Prostate gland (tissue), 2 donors: ENCODE data around the gene ANAPC16. TPM values are rescaled to one million over a fixed set of nuclear protein-coding genes. Genes with fewer than 3 reads are reported as not detected.
"Not testable (repeated sequence)": the region's sequence is repeated elsewhere in the genome, so short reads cannot be mapped to it uniquely, and the experiment has no call there.

Experiments
- DNase-seq: peaks from one replicate; pipeline ENCODE4 v3.0.0-alpha.2; 2019; ENCODE audit warnings: low spot score
- H3K27ac ChIP-seq, 2 donors: fragments of 200-600 bp; sonication (generic); 2 replicates each; pipeline ENCODE4 v1.5.1; 2017 to 2019
- H3K27me3 ChIP-seq: fragments of 200-600 bp; sonication (generic); replicated peaks from 2 replicates; pipeline ENCODE4 v1.5.1; 2019; ENCODE audit not compliant: insufficient read depth
- H3K36me3 ChIP-seq, 2 donors: fragments of 200-600 bp; sonication (generic); 1 replicate in 1 of 2; 2 replicates in 1 of 2; pipeline versions ENCODE4 v1.5.1 to v1.8.1; 2017 to 2019
- H3K4me1 ChIP-seq: fragments of 200-600 bp; sonication (generic); replicated peaks from 2 replicates; pipeline ENCODE4 v1.5.1; 2019
- H3K4me3 ChIP-seq, 2 donors: fragments of 200-600 bp; sonication (generic); 2 replicates each; pipeline ENCODE4 v1.5.1; 2017 to 2019
- H3K9me3 ChIP-seq: fragments of 200-600 bp; sonication (generic); 2 replicates; pipeline ENCODE4 v1.5.1; 2017
- CTCF ChIP-seq, 4 experiments: fragments of 200-600 bp in 2 of 4; fragments of 450-650 bp in 2 of 4; sonication (generic) in 2 of 4; IDR thresholded peaks; 1 replicate in 3 of 4; 2 replicates in 1 of 4; pipeline ENCODE4 v1.5.1; 2016 to 2019; ENCODE audit warnings: antibody characterized with exemption in 4 of 4, mild to moderate bottlenecking in 2 of 4, moderate library complexity in 2 of 4
- POLR2A ChIP-seq: fragments of 450-650 bp; IDR thresholded peaks from one replicate; pipeline ENCODE4 v1.6.1; 2016; ENCODE audit warnings: antibody characterized with exemption, mild to moderate bottlenecking
- POLR2AphosphoS5 ChIP-seq: sonication (generic); formaldehyde crosslinking; IDR thresholded peaks from one replicate; pipeline ENCODE4 v1.6.1; 2017; ENCODE audit warnings: antibody characterized with exemption
- WGBS: methylation state at CpG from one replicate; pipeline ENCODE4 v1.1.5; 2018; 5-methylcytosine and 5-hydroxymethylcytosine counted together
- intact Hi-C: fragments of 100-400 bp; cut with DNase I; formaldehyde crosslinking; loops from one replicate; pipeline ENCODE4 v1.14.2; 2022
- total RNA-seq, 2 donors: library from RNA; depleted of rRNA; stranded (reverse); fragments of >200 nt; gene quantifications; one replicate each; pipeline ENCODE4 v1.1.0, GENCODE V29; 2016

Gene ANAPC16
- total RNA-seq, 2 donors from 2014 or later = 73.4 to 123 TPM

- intact Hi-C loops = loop anchor here (5.0 to 10.0 kb wide), 3 partner anchors 39 to 254 kb away; partner anchors contain the start of gene CHST3
- no peak for DNase-seq
- TF ChIP-seq POLR2AphosphoS5 (no peak), POLR2A (no peak), CTCF (IDR thresholded peaks at IDR 0.05) (no peak)
- 19% methylated on average over 2 of the region's 2 CpGs for WGBS
- Histone ChIP-seq H3K4me1 (no peaks in the 10 kb centered on the region), H3K4me3 (no peak overlapping the region), H3K36me3 (no peaks in the 10 kb centered on the region), H3K27ac (peak overlapping the region; percentile 61 to 76), H3K9me3 (no peaks in the 10 kb centered on the region), H3K27me3 (no peaks in the 10 kb centered on the region)
These were observed 2.9 kb downstream of the ANAPC16 start for GRCh38 chr10:72218726-72219125.

- H3K4me3 ChIP-seq = no peak overlapping the region
- intact Hi-C loops = loop anchor here (5.0 to 10.0 kb wide), 3 partner anchors 38 to 255 kb away; partner anchors contain the start of gene CHST3
- TF ChIP-seq POLR2AphosphoS5 (no peak), POLR2A (no peak), CTCF (IDR thresholded peaks at IDR 0.05) (no peak)
- no peaks in the 10 kb centered on the region for H3K27me3 ChIP-seq
- no peak for DNase-seq
- no peaks in the 10 kb centered on the region for H3K9me3 ChIP-seq
- H3K27ac ChIP-seq = peak overlapping the region; percentile 61 to 76
- H3K36me3 ChIP-seq = no peaks in the 10 kb centered on the region
- 52% methylated on average over 6 of the region's 6 CpGs for WGBS
- no peaks in the 10 kb centered on the region for H3K4me1 ChIP-seq
These were observed 3.5 kb downstream of the ANAPC16 start for GRCh38 chr10:72219235-72219814.

- no peak for DNase-seq
- no peaks in the 10 kb centered on the region for H3K27me3 ChIP-seq
- intact Hi-C loops = no loop called here
- no peaks in the 10 kb centered on the region for H3K4me1 ChIP-seq
- H3K4me3 ChIP-seq = no peak overlapping the region
- H3K27ac ChIP-seq = no peak overlapping the region
- 78% methylated on average over 8 of the region's 8 CpGs for WGBS
- TF ChIP-seq CTCF (IDR thresholded peaks at IDR 0.05) (no peak), POLR2A (no peak), POLR2AphosphoS5 (no peak)
- no peaks in the 10 kb centered on the region for H3K36me3 ChIP-seq
- no peaks in the 10 kb centered on the region for H3K9me3 ChIP-seq
These were observed 4.8 kb downstream of the ANAPC16 start for GRCh38 chr10:72220637-72221036.

- no peaks in the 10 kb centered on the region for H3K4me1 ChIP-seq
- WGBS = 83% methylated on average over 1 of the region's 1 CpG
- no peak for DNase-seq
- no peaks in the 10 kb centered on the region for H3K9me3 ChIP-seq
- TF ChIP-seq POLR2AphosphoS5 = no peak
- intact Hi-C loops = no loop called here
- no peak overlapping the region for H3K4me3 ChIP-seq
- no peaks in the 10 kb centered on the region for H3K27me3 ChIP-seq
- H3K36me3 ChIP-seq = no peaks in the 10 kb centered on the region
- no peak overlapping the region for H3K27ac ChIP-seq
These were observed 5.5 kb downstream of the ANAPC16 start for GRCh38 chr10:72221278-72221677.

- Histone ChIP-seq H3K9me3 (no peaks in the 10 kb centered on the region), H3K27ac (peak overlapping the region; percentile 65 to 66), H3K4me1 (no peaks in the 10 kb centered on the region), H3K27me3 (no peaks in the 10 kb centered on the region), H3K36me3 (no peaks in the 10 kb centered on the region), H3K4me3 (no peak overlapping the region)
- WGBS = 45% methylated on average over 1 of the region's 1 CpG
- intact Hi-C loops = no loop called here
- TF ChIP-seq CTCF (IDR thresholded peaks at IDR 0.05) (no peak), POLR2A (no peak), POLR2AphosphoS5 (no peak)
- no peak for DNase-seq
These were observed 7.9 kb downstream of the ANAPC16 start for GRCh38 chr10:72223743-72224101.

GRCh38 chr10:72224191-72224590, 8.4 kb downstream of the ANAPC16 start:
- H3K27ac ChIP-seq = peak overlapping the region; percentile 65 to 66
- H3K9me3 ChIP-seq, H3K27me3 ChIP-seq, H3K4me3 ChIP-seq, DNase-seq, H3K36me3 ChIP-seq, H3K4me1 ChIP-seq, intact Hi-C loops: not testable (repeated sequence)
- WGBS = 91% methylated on average over 6 of the region's 6 CpGs
